Activated naive CD4-positive, alpha-beta T cell treated with Interleukin-2 at 50 U/mL for 16 hours (primary cell): ENCODE results near the gene CDK9.
"Not testable (repeated sequence)": the region's sequence is repeated elsewhere in the genome, so short reads cannot be mapped to it uniquely, and the experiment has no call there.

Experiments used
- DNase-seq: peaks from one replicate; pipeline ENCODE4 v3.0.0-alpha.2; 2020

The CDK9 gene

GRCh38 chr9:127785933-127786772 lies at the start of gene CDK9:
CDK9 (plus strand) TSS chr9:127786034; CDS start chr9:127786149, 115 bp downstream.
- DNase-seq, result peak; percentile 94

- DNase-seq, result no peak
Measured at GRCh38 chr9:127738666-127739065, 47.2 kb upstream of the CDK9 start.

DNA sequence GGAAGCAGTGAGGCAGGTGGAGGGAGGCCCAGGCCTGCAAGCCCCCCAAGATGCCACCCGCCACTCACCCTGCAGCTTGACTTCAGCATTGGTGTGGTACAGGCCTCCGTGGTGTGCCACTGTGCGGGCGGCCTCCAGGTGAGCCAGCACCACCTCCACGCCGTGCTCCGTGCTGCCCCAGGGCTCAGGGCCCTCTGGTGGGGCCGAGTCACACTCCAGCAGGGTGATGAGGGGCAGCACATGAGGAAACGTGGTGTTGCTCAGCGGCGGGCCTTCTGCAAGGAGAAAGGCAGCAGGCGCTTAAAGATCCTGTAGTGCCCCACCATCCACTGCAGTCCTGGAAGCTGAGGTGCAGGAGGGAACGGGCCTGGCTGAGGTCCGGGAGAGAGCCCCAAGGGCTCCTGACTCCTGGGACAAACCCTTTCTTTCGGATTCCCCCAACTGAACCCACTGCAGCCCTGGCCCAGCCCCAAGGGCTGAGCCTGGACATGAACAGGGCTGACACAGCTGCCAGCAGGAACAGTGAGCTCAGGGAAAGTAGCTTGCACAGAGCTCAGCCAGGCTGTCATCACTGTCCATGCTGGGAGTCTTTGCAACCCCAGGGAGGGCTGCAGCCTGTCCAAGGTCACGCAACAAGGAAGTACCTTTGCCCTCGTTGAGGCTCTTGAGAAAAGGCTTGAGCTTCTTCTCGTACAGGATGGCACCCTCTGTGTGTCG lies 46.1 kb upstream of the CDK9 start:
- no peak for DNase-seq

DNA sequence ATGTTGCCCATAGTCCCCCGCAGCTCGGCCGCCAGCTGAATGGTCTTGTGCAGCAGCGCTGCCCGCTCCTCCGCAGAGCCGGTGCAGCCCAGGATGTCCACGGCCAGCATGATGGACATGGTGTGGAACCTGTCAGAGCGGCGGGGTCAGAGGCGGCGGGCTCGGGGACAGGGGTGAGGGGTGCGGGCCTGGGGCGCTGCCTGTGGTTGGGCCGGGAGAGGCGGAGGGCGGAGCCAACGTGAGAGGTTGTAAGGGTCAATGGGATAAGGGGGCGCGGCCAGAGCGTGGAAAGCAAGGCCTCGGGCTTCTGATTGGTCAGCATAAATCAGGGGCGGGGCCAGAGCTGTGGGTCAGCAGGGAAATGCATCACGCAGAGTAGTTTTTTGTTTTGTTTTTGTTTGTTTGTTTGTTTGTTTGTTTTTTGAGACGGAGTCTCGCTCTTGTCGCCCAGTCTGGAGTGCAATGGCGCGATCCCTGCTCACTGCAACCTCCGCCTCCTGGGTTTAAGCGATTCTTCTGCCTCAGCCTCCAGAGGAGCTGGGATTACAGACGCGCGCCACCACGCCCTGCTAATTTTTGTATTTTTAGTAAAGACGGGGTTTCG lies 43.9 kb upstream of the CDK9 start:
- DNase-seq, result no peak

GRCh38 chr9:127742435-127743088 lies 43.3 kb upstream of the CDK9 start:
- no peak for DNase-seq

DNA sequence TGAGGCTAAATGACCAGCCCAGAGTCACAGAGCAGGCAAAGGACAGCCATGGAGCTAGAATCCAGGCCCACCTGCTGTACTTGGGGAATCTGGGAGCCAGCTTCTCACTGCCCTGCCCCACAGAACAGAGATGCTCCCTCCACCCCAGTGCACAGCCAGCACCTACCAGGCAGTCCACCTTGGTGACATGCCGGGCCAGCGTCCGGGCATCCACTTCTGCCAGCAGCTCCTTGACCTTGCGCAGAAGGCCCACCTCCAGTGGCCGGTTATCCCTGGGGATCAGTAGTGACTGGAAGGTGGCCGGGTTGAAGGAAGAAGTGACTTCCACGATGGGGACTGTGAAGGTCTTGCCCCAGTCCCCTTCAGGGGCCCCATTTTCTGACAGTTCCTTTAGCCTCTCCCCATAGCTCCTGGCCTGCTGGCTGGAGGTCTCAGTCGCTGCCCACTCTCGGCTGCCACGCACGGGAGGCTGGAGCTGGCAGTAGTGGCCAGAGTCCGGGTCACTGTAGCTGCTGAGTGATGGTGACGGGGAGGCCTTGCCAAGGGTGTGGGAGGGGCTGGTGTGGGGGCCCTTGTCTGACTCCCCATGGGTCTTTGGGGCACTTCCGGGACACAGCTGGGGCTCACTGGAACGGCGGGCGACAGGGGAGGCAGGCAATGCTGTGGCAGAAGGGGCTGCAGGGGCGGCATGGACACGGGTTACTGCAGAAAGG lies 41.3 kb upstream of the CDK9 start:
- no peak for DNase-seq

GRCh38 chr9:127746959-127747569 lies 38.8 kb upstream of the CDK9 start:
- no peak for DNase-seq

- DNase-seq, result no peak
Measured at GRCh38 chr9:127749090-127749787, 36.6 kb upstream of the CDK9 start.

DNA sequence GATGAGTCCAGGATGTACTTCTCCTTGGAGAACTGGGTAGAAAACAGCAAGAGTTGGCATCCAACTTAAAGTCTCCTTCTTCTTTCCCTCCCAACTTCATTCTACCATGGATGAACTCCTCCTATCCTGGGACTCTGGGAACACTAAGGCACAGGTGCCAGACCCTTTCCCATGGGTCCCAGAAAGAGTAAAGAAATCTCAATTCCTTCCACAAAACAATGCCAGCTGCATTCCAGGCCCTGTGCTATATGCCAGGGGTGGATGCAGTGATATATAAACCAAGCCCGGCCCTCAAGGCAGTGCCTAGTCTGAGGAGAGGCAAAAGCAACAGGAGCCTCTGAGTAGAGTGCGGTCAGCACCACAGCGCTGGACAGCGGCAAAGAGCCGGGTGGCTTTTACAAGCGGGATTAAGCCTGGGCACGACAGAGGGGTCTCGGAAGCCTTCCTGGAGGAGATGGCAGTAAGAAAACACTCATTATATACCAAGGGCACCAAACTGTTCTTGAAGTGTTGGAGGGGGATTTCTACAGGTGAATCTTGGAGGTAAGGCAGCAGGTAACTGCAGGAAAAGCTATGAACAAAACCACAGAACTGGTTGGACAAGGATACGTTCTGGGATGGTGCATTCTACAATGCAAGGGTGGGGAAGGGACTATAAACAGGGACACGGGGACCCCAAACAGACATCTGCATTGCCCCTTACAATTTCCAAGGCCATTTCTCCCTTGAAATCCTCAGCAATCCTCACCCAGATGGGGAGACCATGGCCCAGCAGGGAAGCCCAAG lies 34.4 kb upstream of the CDK9 start:
- no peak for DNase-seq

GRCh38 chr9:127753148-127753547 lies 32.7 kb upstream of the CDK9 start:
- no peak for DNase-seq

DNA sequence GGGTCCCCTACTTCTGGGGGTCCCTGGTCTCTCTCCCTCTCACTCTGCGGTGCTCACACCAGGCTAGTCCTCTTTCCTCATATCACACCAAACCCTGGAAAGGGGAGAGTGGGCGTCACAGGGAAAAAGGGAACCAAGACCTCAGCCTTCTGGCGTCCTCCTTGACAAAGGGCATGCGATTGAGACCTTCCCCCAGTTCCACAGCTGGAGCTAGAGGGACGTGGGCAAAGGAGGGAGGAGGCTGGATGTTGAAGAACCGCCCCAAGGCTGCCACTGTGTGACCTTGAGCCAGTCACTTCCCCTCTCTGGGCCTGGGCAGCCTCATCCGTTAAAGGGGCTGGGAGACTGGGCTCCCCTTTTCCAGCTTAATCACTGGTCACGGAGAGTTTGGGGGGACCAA lies 32.2 kb upstream of the CDK9 start:
- no peak for DNase-seq

GRCh38 chr9:127754099-127755060 lies 31.5 kb upstream of the CDK9 start:
- no peak for DNase-seq

DNA sequence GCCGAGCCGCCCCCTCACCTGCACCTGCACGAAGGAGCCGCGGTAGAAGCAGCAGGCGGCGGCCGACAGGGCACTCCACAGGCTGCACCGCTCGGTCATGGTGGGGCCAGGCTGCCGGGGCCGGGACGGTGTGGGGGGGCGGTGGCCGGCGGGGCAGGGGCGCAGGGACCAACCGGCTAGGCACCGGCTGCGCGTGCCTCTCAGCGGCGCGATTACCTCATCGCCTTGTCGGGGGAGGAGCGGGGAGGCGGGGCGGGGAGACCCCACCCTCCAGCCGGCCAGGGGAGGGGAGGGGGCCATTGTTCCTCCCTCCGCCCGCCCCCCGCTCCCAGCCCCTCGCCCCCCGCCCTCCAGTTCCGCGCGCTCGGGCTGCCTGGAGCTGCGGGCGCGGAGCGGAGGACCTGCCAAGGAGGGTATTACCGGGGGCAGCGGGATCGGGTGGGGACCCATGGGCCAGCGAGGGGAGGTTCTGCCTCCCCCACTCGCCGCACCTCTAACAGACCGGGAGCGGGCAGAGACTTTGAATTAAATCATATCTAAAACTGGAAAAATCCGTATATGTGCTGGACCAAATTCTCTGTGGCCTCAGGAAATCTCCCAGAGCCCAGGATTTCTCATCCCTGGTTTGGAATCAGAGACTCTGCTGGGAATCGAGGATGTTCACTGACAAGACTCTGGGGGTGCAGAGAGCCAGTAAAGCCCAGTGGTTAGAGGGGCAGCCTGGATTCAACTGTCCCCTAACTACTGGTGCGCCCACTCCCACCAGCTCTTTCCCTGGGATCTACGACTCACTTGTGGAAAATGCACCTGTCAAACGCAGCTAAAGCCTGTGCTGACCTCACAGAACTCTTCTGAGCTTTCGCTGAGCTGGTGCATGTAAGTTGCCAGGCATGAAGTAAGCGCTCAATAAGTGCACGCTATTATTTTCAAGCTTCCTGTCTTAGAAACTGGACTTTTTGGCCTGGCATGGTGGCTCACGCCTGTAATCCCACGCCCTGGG lies 30.5 kb upstream of the CDK9 start:
- no peak for DNase-seq

DNA sequence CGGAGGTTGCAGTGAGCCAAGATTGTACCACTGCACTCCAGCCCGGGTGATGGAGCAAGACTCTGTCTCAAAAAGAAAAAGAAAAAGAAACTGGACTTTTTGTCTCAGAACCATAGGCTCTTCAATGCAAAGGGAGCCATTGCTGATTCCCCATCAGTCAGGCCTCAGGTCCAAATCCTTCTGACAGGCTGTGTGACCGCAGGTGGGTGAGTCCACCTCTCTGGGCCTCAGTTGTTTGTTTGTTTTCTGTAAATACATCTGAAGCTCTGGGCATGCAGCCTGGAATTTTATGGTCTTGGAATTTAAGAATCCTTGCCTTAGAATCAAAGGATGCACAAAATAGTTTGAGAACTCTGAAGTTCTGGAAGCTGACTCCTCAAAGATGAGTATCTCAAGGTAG lies 29.6 kb upstream of the CDK9 start:
- no peak for DNase-seq

DNA sequence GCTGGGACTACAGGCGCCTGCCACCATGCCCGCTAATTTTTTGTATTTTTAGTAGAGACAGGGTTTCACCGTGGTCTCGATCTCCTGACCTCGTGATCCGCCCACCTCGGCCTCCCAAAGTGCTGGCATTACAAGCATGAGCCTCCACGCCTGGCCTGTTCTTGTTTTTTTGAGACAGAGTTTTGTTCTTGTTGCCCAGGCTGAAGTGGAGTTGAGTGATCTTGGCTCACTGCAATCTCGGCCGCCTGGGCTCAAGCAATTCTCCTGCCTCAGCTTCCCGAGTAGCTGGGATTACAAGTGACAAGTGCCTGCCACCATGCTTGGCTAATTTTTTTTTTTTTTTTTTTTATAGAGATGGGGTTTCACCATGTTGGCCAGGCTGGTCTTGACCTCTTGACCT lies 29.1 kb upstream of the CDK9 start:
- DNase-seq, result not testable (repeated sequence)

DNA sequence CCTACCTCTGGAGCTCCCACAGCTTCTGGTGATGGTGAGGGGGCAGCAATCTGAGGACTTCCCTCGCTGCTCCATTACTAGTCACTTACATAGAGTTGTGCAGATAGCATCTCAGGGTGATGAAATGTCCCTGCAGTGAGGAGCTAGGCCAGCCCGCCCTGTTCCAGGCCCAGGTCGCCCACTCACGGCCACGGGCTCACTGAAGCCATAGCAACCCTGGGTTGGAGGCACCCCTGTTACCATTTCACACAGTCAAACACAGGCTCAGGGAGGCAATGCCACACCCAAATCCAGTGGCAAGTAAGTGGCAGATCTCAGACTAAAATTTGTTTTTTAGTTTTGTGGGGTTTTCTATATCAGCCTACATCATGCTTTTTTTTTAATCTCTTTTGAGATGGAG lies 27.0 kb upstream of the CDK9 start:
- DNase-seq, result no peak

- DNase-seq, result no peak
Measured at GRCh38 chr9:127761061-127761460, 24.8 kb upstream of the CDK9 start.

DNA sequence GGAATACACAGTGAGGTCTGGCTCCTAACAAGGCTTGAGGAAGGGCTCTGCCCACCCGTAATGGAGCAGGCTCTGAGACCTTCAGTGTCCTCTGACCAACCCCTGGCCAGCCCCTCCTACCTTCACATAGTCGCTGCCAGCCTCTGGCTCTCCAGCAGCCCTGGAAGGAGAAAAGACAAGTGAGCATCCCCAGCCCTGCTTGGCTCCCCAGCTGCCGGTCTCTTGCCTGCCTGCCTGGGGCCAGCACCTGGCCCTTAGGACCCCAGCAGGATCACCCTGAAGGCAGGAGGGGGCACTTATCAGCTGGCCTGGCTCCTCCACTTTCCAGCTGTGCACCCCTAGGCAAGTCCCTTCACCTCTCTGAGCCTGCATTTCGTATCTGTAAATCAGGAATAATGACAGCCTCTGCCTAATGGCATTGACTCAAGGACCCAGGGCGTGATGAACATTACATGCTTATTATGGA lies 24.3 kb upstream of the CDK9 start:
- DNase-seq, result no peak
